HCT116 (cell line): ENCODE results near the gene CMIP. TPM values are rescaled to one million over a fixed set of nuclear protein-coding genes. Genes with fewer than 3 reads are reported as not detected.

Experiments used
- ATAC-seq: fragments of 200-7000 bp; cut with Tn5 transposase; 2 replicates; pipeline ENCODE4 v1.9.1; 2020; ENCODE audit warnings: mild to moderate bottlenecking, moderate library complexity
- BruUV-seq: library from RNA; stranded (reverse); fragments of 400-500 nt; replicated peaks from 2 replicates; lab custom pipeline; 2021; lab: Mats Ljungman, UMichigan
- CTCF ChIA-PET: fragments of 300-600 bp; sonication (Branson Sonifier 250); formaldehyde crosslinking; loops from one replicate; lab custom pipeline; 2021; ENCODE audit warnings: antibody characterized with exemption; lab: Charles Lee
- POLR2A ChIA-PET: fragments of 300-600, 350-600 bp; sonication (Branson Sonifier 250); formaldehyde crosslinking; loops from one replicate; lab custom pipeline; 2021; ENCODE audit warnings: antibody characterized with exemption; lab: Charles Lee
- RAD21 ChIA-PET, 2 experiments: fragments of 300-600 bp; sonication (Branson Sonifier 250); formaldehyde crosslinking; loops; one replicate each; lab custom pipeline; 2023; ENCODE audit warnings: low total read pairs in 2 of 2; ENCODE audit not compliant: uncharacterized antibody in 2 of 2, unreplicated experiment in 2 of 2, low non-redundant PET in 1 of 2; lab: Charles Lee
- DNase-seq: peaks from one replicate; pipeline ENCODE4 v3.0.0-alpha.2; 2010; ENCODE audit warnings: low read depth, low spot score
- H2AFZ ChIP-seq: fragments of 200-600 bp; shearing (Covaris generic), sonication (generic); 2 replicates; pipeline ENCODE4 v1.6.1; 2017; ENCODE audit warnings: low read depth, mixed run types, mixed read lengths, antibody characterized with exemption, low read length; ENCODE audit not compliant: poor library complexity, severe bottlenecking
- H3K27ac ChIP-seq: 2 replicates; pipeline ENCODE4 v1.5.1; 2012; ENCODE audit warnings: low read depth, low read length
- H3K27me3 ChIP-seq: fragments of 200-600 bp; sonication (generic); 2 replicates; pipeline ENCODE4 v1.6.1; 2016; ENCODE audit warnings: mixed run types, low read length, mixed read lengths; ENCODE audit not compliant: insufficient read depth
- H3K36me3 ChIP-seq, 2 experiments: fragments of 200-500 bp in 1 of 2; fragments of 200-600 bp in 1 of 2; sonication (Bioruptor generic) in 1 of 2; sonication (generic) in 1 of 2; 2 replicates each; pipeline versions ENCODE4 v1.5.1 to v1.6.1; 2014 to 2016; ENCODE audit warnings: low read length in 2 of 2, inconsistent platforms in 1 of 2, mixed read lengths in 1 of 2, mixed run types in 1 of 2; ENCODE audit not compliant: insufficient read depth in 2 of 2, control insufficient read depth in 1 of 2
- H3K4me1 ChIP-seq, 2 experiments: fragments of 200-600 bp in 1 of 2; sonication (generic) in 1 of 2; 2 replicates each; pipeline versions ENCODE4 v1.5.1 to v1.6.1; 2012 to 2017; ENCODE audit warnings: low read length in 2 of 2, inconsistent platforms in 1 of 2, mild to moderate bottlenecking in 1 of 2, mixed read lengths in 1 of 2, mixed run types in 1 of 2, moderate library complexity in 1 of 2; ENCODE audit not compliant: insufficient read depth in 2 of 2, control insufficient read depth in 1 of 2
- H3K4me2 ChIP-seq: fragments of 200-600 bp; sonication (generic); 2 replicates; pipeline ENCODE4 v1.6.1; 2017; ENCODE audit warnings: mixed run types, low read length, mixed read lengths
- H3K4me3 ChIP-seq, 2 experiments: fragments of 200-600 bp in 1 of 2; sonication (generic) in 1 of 2; replicated peaks in 1 of 2; 2 replicates each; pipeline ENCODE4 v1.5.1; 2011 to 2016; ENCODE audit warnings: low read length in 2 of 2, control low read depth in 1 of 2, low read depth in 1 of 2, mild to moderate bottlenecking in 1 of 2, mixed read lengths in 1 of 2, mixed run types in 1 of 2
- H3K79me2 ChIP-seq: fragments of 200-600 bp; sonication (generic); 2 replicates; pipeline ENCODE4 v1.6.1; 2017; ENCODE audit warnings: mild to moderate bottlenecking, mixed run types, low read length, moderate library complexity, mixed read lengths; ENCODE audit not compliant: insufficient read depth
- H3K9ac ChIP-seq: fragments of 200-600 bp; sonication (generic); 2 replicates; pipeline ENCODE4 v1.6.1; 2016; ENCODE audit warnings: low read length, mixed read lengths
- H3K9me2 ChIP-seq: fragments of 200-600 bp; sonication (generic), shearing (Covaris generic); 2 replicates; pipeline ENCODE4 v1.6.1; 2017; ENCODE audit warnings: mixed run types, mild to moderate bottlenecking, moderate library complexity; ENCODE audit not compliant: insufficient read depth
- H3K9me3 ChIP-seq, 2 experiments: fragments of 200-500 bp in 1 of 2; fragments of 200-600 bp in 1 of 2; sonication (Bioruptor generic) in 1 of 2; sonication (generic) in 1 of 2; 2 replicates each; pipeline ENCODE4 v1.6.1; 2014 to 2017; ENCODE audit warnings: low read length in 2 of 2, mixed read lengths in 2 of 2, inconsistent platforms in 1 of 2, low read depth in 1 of 2, mild to moderate bottlenecking in 1 of 2, mixed run types in 1 of 2, moderate library complexity in 1 of 2; ENCODE audit not compliant: control insufficient read depth in 1 of 2, insufficient read depth in 1 of 2
- H4K20me1 ChIP-seq: fragments of 200-600 bp; sonication (generic), shearing (Covaris generic); 2 replicates; pipeline ENCODE4 v1.6.1; 2017; ENCODE audit warnings: mixed run types, mild to moderate bottlenecking, moderate library complexity; ENCODE audit not compliant: insufficient read depth
- ELF1 ChIP-seq: IDR thresholded peaks from 2 replicates; pipeline ENCODE4 v1.6.1; 2012; ENCODE audit warnings: low read depth, borderline replicate concordance
- FOSL1 ChIP-seq: IDR thresholded peaks from 2 replicates; pipeline ENCODE4 v1.6.1; 2012; ENCODE audit warnings: low read depth
- ZNF274 ChIP-seq: fragments of 200-500 bp; sonication (Bioruptor generic); IDR thresholded peaks from 2 replicates; pipeline ENCODE4 v1.6.1; 2014; ENCODE audit warnings: mild to moderate bottlenecking, low read depth, low read length, inconsistent platforms
- intact Hi-C: fragments of 100-400 bp; cut with micrococcal nuclease; formaldehyde crosslinking; loops from 2 replicates; pipeline ENCODE4 v1.10.0; 2022
- total RNA-seq: library from RNA; stranded (reverse); gene quantifications from one replicate; pipeline ENCODE4 v1.2.1, GENCODE V29; 2021; ENCODE audit not compliant: unreplicated experiment
- TF ChIP-seq, protein P1 (sequence below): IDR thresholded peaks from 2 replicates; pipeline ENCODE4 v1.6.1; 2012; ENCODE audit warnings: low read depth
- TF ChIP-seq, protein P2 (sequence below): IDR thresholded peaks from 2 replicates; pipeline ENCODE4 v1.6.1; 2011; ENCODE audit warnings: mild to moderate bottlenecking, low read length, moderate library complexity; ENCODE audit not compliant: insufficient replicate concordance; ENCODE audit errors: extremely low read depth
- TF ChIP-seq, protein P3 (sequence below), 3 experiments: fragments of 200-600 bp in 1 of 3; sonication (generic) in 1 of 3; IDR thresholded peaks in 2 of 3; conservative IDR thresholded peaks in 1 of 3; 2 replicates each; pipeline ENCODE4 v1.5.1; 2012 to 2017; ENCODE audit warnings: low read depth in 2 of 3, low read length in 2 of 3, antibody characterized with exemption in 1 of 3, borderline replicate concordance in 1 of 3, control low read depth in 1 of 3, mild to moderate bottlenecking in 1 of 3, mixed read lengths in 1 of 3, mixed run types in 1 of 3, moderate library complexity in 1 of 3; ENCODE audit not compliant: insufficient read depth in 1 of 3

Gene CMIP
- total RNA-seq, 1 experiment from 2014 or later = 64.6 TPM

DNA sequence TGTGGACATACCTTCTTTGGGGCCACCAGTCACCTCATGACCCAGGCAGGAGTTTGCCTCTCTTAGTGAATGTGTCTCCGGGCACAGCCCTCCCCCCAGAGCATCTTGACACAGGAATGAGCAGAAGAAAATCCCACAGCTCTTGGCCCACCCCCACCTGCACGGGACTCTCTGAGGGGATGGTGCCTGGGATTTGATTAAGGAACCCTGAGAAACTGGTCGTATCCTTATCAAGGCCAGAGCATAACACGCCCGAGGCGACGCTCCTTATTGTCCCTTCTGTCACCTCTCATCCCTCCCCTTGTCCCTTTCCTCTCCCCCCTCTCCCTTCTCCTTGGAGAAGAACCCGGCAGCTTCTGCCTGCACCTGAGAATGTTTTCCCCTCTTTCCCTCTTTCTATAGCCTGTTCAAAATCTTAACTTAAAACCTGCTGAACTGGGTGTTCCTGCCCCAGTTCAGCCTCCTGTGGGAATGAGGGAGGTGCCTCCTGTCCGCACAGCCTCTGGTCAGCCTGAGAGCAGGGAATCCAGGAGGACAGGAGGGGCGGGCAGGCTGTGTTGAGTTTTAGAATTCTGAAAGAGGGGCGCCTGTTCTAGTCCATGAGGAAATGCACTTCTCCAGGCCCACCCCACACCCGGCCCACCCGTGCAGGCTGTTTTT, 193.8 kb downstream of the CMIP start (continued):
- TF ChIP-seq, protein P1, sequence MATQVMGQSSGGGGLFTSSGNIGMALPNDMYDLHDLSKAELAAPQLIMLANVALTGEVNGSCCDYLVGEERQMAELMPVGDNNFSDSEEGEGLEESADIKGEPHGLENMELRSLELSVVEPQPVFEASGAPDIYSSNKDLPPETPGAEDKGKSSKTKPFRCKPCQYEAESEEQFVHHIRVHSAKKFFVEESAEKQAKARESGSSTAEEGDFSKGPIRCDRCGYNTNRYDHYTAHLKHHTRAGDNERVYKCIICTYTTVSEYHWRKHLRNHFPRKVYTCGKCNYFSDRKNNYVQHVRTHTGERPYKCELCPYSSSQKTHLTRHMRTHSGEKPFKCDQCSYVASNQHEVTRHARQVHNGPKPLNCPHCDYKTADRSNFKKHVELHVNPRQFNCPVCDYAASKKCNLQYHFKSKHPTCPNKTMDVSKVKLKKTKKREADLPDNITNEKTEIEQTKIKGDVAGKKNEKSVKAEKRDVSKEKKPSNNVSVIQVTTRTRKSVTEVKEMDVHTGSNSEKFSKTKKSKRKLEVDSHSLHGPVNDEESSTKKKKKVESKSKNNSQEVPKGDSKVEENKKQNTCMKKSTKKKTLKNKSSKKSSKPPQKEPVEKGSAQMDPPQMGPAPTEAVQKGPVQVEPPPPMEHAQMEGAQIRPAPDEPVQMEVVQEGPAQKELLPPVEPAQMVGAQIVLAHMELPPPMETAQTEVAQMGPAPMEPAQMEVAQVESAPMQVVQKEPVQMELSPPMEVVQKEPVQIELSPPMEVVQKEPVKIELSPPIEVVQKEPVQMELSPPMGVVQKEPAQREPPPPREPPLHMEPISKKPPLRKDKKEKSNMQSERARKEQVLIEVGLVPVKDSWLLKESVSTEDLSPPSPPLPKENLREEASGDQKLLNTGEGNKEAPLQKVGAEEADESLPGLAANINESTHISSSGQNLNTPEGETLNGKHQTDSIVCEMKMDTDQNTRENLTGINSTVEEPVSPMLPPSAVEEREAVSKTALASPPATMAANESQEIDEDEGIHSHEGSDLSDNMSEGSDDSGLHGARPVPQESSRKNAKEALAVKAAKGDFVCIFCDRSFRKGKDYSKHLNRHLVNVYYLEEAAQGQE = no peak

DNA sequence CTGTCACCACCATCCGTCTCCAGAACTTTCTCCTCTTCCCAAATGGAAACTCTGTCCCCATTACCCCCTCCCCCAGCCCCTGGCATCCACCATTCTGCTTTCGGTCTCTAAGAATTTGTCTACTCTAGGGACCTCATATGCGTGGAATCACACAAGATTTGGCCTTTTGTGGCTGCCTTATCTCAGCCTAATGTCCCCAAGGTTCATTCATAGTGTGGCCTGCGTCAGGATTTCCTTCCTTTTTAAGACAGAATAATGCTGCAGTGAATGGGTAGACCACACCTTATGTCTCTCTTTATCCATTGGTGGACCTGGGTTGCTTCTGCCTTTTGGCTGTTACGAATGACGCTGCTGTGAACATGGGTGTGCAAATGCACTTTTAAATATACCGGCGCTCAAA, 194.7 kb downstream of the CMIP start:
- Histone ChIP-seq H3K4me1 (peaks cover 0 to 29% of the 10 kb centered on the region in 2 experiments; a peak in 2 of 4 replicates), H3K27me3 (no peaks in the 10 kb centered on the region), H3K79me2 (peaks cover 60% of the 10 kb centered on the region; the same call in 1 of the 2 replicates), H3K4me3 (no peak overlapping the region), H3K9me2 (no peaks in the 10 kb centered on the region), H3K9ac (no peak overlapping the region), H3K4me2 (no peak overlapping the region), H3K27ac (no peak overlapping the region), H3K9me3 (no peaks in the 10 kb centered on the region), H3K36me3 (peaks cover 0 to 11% of the 10 kb centered on the region in 2 experiments; a peak in 1 of 4 replicates), H2AFZ (no peak overlapping the region), H4K20me1 (peaks cover 5% of the 10 kb centered on the region; the same call in 1 of the 2 replicates)
- ChIA-PET POLR2A (no interaction called here), RAD21 (no interaction called here), CTCF (no interaction called here)
- TF ChIP-seq FOSL1 = no peak
- TF ChIP-seq, protein P2, sequence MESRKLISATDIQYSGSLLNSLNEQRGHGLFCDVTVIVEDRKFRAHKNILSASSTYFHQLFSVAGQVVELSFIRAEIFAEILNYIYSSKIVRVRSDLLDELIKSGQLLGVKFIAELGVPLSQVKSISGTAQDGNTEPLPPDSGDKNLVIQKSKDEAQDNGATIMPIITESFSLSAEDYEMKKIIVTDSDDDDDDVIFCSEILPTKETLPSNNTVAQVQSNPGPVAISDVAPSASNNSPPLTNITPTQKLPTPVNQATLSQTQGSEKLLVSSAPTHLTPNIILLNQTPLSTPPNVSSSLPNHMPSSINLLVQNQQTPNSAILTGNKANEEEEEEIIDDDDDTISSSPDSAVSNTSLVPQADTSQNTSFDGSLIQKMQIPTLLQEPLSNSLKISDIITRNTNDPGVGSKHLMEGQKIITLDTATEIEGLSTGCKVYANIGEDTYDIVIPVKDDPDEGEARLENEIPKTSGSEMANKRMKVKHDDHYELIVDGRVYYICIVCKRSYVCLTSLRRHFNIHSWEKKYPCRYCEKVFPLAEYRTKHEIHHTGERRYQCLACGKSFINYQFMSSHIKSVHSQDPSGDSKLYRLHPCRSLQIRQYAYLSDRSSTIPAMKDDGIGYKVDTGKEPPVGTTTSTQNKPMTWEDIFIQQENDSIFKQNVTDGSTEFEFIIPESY = no peak
- no peak for TF ChIP-seq ELF1
- no peak for TF ChIP-seq ZNF274
- TF ChIP-seq, protein P3, sequence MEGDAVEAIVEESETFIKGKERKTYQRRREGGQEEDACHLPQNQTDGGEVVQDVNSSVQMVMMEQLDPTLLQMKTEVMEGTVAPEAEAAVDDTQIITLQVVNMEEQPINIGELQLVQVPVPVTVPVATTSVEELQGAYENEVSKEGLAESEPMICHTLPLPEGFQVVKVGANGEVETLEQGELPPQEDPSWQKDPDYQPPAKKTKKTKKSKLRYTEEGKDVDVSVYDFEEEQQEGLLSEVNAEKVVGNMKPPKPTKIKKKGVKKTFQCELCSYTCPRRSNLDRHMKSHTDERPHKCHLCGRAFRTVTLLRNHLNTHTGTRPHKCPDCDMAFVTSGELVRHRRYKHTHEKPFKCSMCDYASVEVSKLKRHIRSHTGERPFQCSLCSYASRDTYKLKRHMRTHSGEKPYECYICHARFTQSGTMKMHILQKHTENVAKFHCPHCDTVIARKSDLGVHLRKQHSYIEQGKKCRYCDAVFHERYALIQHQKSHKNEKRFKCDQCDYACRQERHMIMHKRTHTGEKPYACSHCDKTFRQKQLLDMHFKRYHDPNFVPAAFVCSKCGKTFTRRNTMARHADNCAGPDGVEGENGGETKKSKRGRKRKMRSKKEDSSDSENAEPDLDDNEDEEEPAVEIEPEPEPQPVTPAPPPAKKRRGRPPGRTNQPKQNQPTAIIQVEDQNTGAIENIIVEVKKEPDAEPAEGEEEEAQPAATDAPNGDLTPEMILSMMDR (IDR thresholded peaks at IDR 0.05 in 2 of 3, conservative IDR thresholded peaks at IDR 0.05 in 1 of 3; ENCODE audit: borderline replicate concordance in 1 of 3, insufficient read depth in 1 of 3, low read depth in 2 of 3, low read length in 2 of 3) = no peak
- DNase-seq (no peak), ATAC-seq (no peak)
- BruUV-seq = no TSS peak
- intact Hi-C loops = no loop called here
